HEK293 (cell line): ENCODE results near the gene NCSTN.

Experiments
- AEBP2 ChIP-seq: fragments of 450-650 bp; formaldehyde crosslinking; IDR thresholded peaks from 2 replicates; pipeline ENCODE4 v1.5.1; 2016; ENCODE audit warnings: missing biosample characterization, missing genetic modification characterization, borderline replicate concordance
- BCL11A ChIP-seq: fragments of 450-650 bp; formaldehyde crosslinking; IDR thresholded peaks from 2 replicates; pipeline ENCODE4 v1.5.1; 2016; ENCODE audit warnings: low read depth, missing biosample characterization, missing genetic modification characterization
- GLI2 ChIP-seq: fragments of 450-650 bp; formaldehyde crosslinking; IDR thresholded peaks from 2 replicates; pipeline ENCODE4; 2017; ENCODE audit warnings: missing biosample characterization, missing genetic modification characterization, low read depth, borderline replicate concordance
- OVOL3 ChIP-seq: fragments of 450-650 bp; formaldehyde crosslinking; IDR thresholded peaks from 2 replicates; pipeline ENCODE4 v1.5.1; 2016; ENCODE audit warnings: missing biosample characterization, missing genetic modification characterization
- RBAK ChIP-seq: fragments of 450-650 bp; formaldehyde crosslinking; IDR thresholded peaks from 2 replicates; pipeline ENCODE4 v1.5.1; 2016; ENCODE audit warnings: missing biosample characterization, missing genetic modification characterization
- REST ChIP-seq: fragments of 450-650 bp; formaldehyde crosslinking; IDR thresholded peaks from 2 replicates; pipeline ENCODE4 v1.5.1; 2016; ENCODE audit warnings: missing biosample characterization, missing genetic modification characterization
- SCRT2 ChIP-seq: fragments of 450-650 bp; formaldehyde crosslinking; IDR thresholded peaks from 2 replicates; pipeline ENCODE4 v1.5.1; 2016; ENCODE audit warnings: missing biosample characterization, missing genetic modification characterization
- ZBTB1 ChIP-seq: fragments of 450-650 bp; formaldehyde crosslinking; IDR thresholded peaks from 2 replicates; pipeline ENCODE4 v1.5.1; 2016; ENCODE audit warnings: missing biosample characterization, missing genetic modification characterization
- ZBTB21 ChIP-seq: fragments of 450-650 bp; formaldehyde crosslinking; IDR thresholded peaks from 2 replicates; pipeline ENCODE4 v1.5.1; 2017; ENCODE audit warnings: missing biosample characterization, missing genetic modification characterization
- ZBTB26 ChIP-seq: fragments of 450-650 bp; formaldehyde crosslinking; optimal IDR thresholded peaks from 2 replicates; pipeline ENCODE3; 2016; ENCODE audit warnings: missing biosample characterization, mild to moderate bottlenecking, missing genetic modification characterization
- ZBTB8A ChIP-seq: fragments of 450-650 bp; formaldehyde crosslinking; IDR thresholded peaks from 2 replicates; pipeline ENCODE4 v1.5.1; 2016; ENCODE audit warnings: missing biosample characterization, missing genetic modification characterization
- ZNF138 ChIP-seq: fragments of 450-650 bp; formaldehyde crosslinking; IDR thresholded peaks from 2 replicates; pipeline ENCODE4 v1.5.1; 2016; ENCODE audit warnings: missing biosample characterization, missing genetic modification characterization, borderline replicate concordance
- ZNF155 ChIP-seq: fragments of 450-650 bp; formaldehyde crosslinking; IDR thresholded peaks from 2 replicates; pipeline ENCODE4 v1.5.1; 2016; ENCODE audit warnings: missing biosample characterization, missing genetic modification characterization
- ZNF19 ChIP-seq: fragments of 450-650 bp; formaldehyde crosslinking; IDR thresholded peaks from 2 replicates; pipeline ENCODE4; 2016; ENCODE audit warnings: missing biosample characterization, missing genetic modification characterization, low read depth
- ZNF266 ChIP-seq: fragments of 450-650 bp; formaldehyde crosslinking; IDR thresholded peaks from 2 replicates; pipeline ENCODE4 v1.5.1; 2016; ENCODE audit warnings: missing biosample characterization, missing genetic modification characterization, low read depth
- ZNF366 ChIP-seq: fragments of 450-650 bp; formaldehyde crosslinking; conservative IDR thresholded peaks from 2 replicates; pipeline ENCODE4 v1.5.1; 2016; ENCODE audit warnings: missing biosample characterization, missing genetic modification characterization
- ZNF426 ChIP-seq: fragments of 450-650 bp; formaldehyde crosslinking; IDR thresholded peaks from 2 replicates; pipeline ENCODE4 v1.5.1; 2017; ENCODE audit warnings: missing biosample characterization, missing genetic modification characterization, mild to moderate bottlenecking, inconsistent platforms, moderate library complexity
- ZNF501 ChIP-seq: fragments of 450-650 bp; formaldehyde crosslinking; IDR thresholded peaks from 2 replicates; pipeline ENCODE4 v1.5.1; 2016; ENCODE audit warnings: missing biosample characterization, missing genetic modification characterization
- ZNF510 ChIP-seq: fragments of 450-650 bp; formaldehyde crosslinking; IDR thresholded peaks from 2 replicates; pipeline ENCODE4 v1.5.1; 2018; ENCODE audit warnings: mild to moderate bottlenecking, missing genetic modification characterization, missing biosample characterization; ENCODE audit not compliant: insufficient replicate concordance
- ZNF514 ChIP-seq: fragments of 450-650 bp; formaldehyde crosslinking; IDR thresholded peaks from 2 replicates; pipeline ENCODE4 v1.5.1; 2016; ENCODE audit warnings: missing biosample characterization, missing genetic modification characterization
- ZNF518A ChIP-seq: fragments of 450-650 bp; formaldehyde crosslinking; conservative IDR thresholded peaks from 2 replicates; pipeline ENCODE4 v1.5.1; 2016; ENCODE audit warnings: low read depth, missing biosample characterization, missing genetic modification characterization
- ZNF530 ChIP-seq: fragments of 450-650 bp; formaldehyde crosslinking; IDR thresholded peaks from 2 replicates; pipeline ENCODE4 v1.5.1; 2016; ENCODE audit warnings: low read depth, missing biosample characterization, missing genetic modification characterization
- ZNF555 ChIP-seq: fragments of 450-650 bp; formaldehyde crosslinking; conservative IDR thresholded peaks from 2 replicates; pipeline ENCODE4 v1.5.1; 2017; ENCODE audit warnings: missing biosample characterization, mild to moderate bottlenecking, missing genetic modification characterization, inconsistent platforms
- ZNF560 ChIP-seq: fragments of 450-650 bp; formaldehyde crosslinking; IDR thresholded peaks from 2 replicates; pipeline ENCODE4 v1.5.1; 2017; ENCODE audit warnings: missing biosample characterization, missing genetic modification characterization, borderline replicate concordance
- ZNF580 ChIP-seq: fragments of 450-650 bp; formaldehyde crosslinking; IDR thresholded peaks from 2 replicates; pipeline ENCODE4 v1.5.1; 2016; ENCODE audit warnings: missing biosample characterization, missing genetic modification characterization
- ZNF610 ChIP-seq: fragments of 450-650 bp; formaldehyde crosslinking; IDR thresholded peaks from 2 replicates; pipeline ENCODE4 v1.5.1; 2016; ENCODE audit warnings: missing biosample characterization, missing genetic modification characterization, borderline replicate concordance
- ZNF623 ChIP-seq: fragments of 450-650 bp; formaldehyde crosslinking; IDR thresholded peaks from 2 replicates; pipeline ENCODE4 v1.5.1; 2016; ENCODE audit warnings: missing biosample characterization, missing genetic modification characterization
- ZNF791 ChIP-seq: fragments of 450-650 bp; formaldehyde crosslinking; IDR thresholded peaks from 2 replicates; pipeline ENCODE4 v1.5.1; 2016; ENCODE audit warnings: missing biosample characterization, missing genetic modification characterization
- ZXDB ChIP-seq: fragments of 450-650 bp; formaldehyde crosslinking; IDR thresholded peaks from 2 replicates; pipeline ENCODE4 v1.5.1; 2016; ENCODE audit warnings: missing biosample characterization, missing genetic modification characterization

Gene NCSTN

GRCh38 chr1:160300173-160300572 lies 43.0 kb upstream of the NCSTN start (continued):
- peak; percentile 98 for TF ChIP-seq ZNF518A
- TF ChIP-seq ZNF610 (tag by site-specific recombination) = 0 out of 2 replicates have a peak, but pooled peaks have one; percentile 42
- TF ChIP-seq ZBTB8A = peak; percentile 86
- peak; percentile 73 for TF ChIP-seq RBAK
- peak; percentile 95 for TF ChIP-seq ZNF19 (tag by site-specific recombination)
- peak; percentile 98 for TF ChIP-seq ZNF555 (tag by site-specific recombination)
- TF ChIP-seq GLI2 = peak; percentile 31; the same call in 1 of the 2 replicates
- peak; percentile 82 for TF ChIP-seq ZNF501 (tag by site-specific recombination)
- peak; percentile 98 for TF ChIP-seq ZNF426
- TF ChIP-seq ZNF510 (tag by site-specific recombination) = peak; percentile 94
- TF ChIP-seq ZNF560 (tag by site-specific recombination) = peak; percentile 96
- TF ChIP-seq ZBTB1 (tag by site-specific recombination) = peak; percentile 63; the same call in 1 of the 2 replicates
- TF ChIP-seq ZNF366 = 0 out of 2 replicates have a peak, but pooled peaks have one; percentile 27
- peak; percentile 86 for TF ChIP-seq ZXDB (tag by site-specific recombination)
- TF ChIP-seq ZNF580 = peak; percentile 80; the same call in 1 of the 2 replicates
- no peak for TF ChIP-seq ZNF155 (tag by site-specific recombination)
- peak; percentile 73; the same call in 1 of the 2 replicates for TF ChIP-seq ZNF791
- no peak for TF ChIP-seq BCL11A (tag by site-specific recombination)
- peak; percentile 88; the same call in 1 of the 2 replicates for TF ChIP-seq ZNF138 (tag by site-specific recombination)
- no peak for TF ChIP-seq ZBTB26
- no peak for TF ChIP-seq SCRT2 (tag by site-specific recombination)
- peak; percentile 88 for TF ChIP-seq ZNF623 (tag by site-specific recombination)
- TF ChIP-seq ZNF266 = peak; percentile 87
- TF ChIP-seq ZNF514 (tag by site-specific recombination) = peak; percentile 82; the same call in 1 of the 2 replicates
- peak; percentile 85 for TF ChIP-seq ZNF530 (tag by site-specific recombination)
- peak; percentile 87 for TF ChIP-seq REST (tag by site-specific recombination)
- TF ChIP-seq AEBP2 (tag by site-specific recombination) = peak; percentile 94; the same call in 1 of the 2 replicates
- TF ChIP-seq OVOL3 = 0 out of 2 replicates have a peak, but pooled peaks have one; percentile 65
- TF ChIP-seq ZBTB21 (tag by site-specific recombination) = peak; percentile 66; the same call in 1 of the 2 replicates
